ENCODE results near the gene ATOH8. TPM values are rescaled to one million over a fixed set of nuclear protein-coding genes. Genes with fewer than 3 reads are reported as not detected.
"Not testable (repeated sequence)": the region's sequence is repeated elsewhere in the genome, so short reads cannot be mapped to it uniquely, and the experiment has no call there.

The ATOH8 gene
- total RNA-seq, 4 donors from 2014 or later: 13.2 to 83.0 (median 45.3) TPM

DNA sequence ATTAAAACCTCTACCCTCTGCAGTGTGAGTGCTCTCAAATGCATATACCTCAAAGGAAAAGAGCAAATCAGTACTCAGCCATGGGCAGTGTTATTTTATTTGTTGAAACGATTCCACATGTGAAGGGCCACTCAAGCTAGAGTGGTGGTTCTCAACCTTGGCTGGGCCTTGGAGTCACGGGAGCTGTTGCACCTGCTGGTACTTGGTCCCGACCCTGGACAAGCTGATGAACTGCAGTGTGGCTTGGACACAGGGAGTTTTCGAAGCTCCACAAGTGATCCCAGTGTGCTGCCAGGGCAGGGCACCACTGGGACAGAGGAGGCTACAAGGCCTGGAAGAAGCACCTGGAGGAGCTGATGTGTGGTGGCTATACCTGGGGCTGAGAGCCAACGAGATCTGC is 40.0 kb upstream of the ATOH8 start:
- Histone ChIP-seq H3K36me3 (no peaks in the 10 kb centered on the region), H3K4me1 (peaks cover 0 to 5% of the 10 kb centered on the region in 2 donors), H3K4me3 (no peak overlapping the region), H3K27me3 (no peaks in the 10 kb centered on the region), H3K27ac (peak overlapping the region in 1 of 2 donors; percentile 29), H3K9me3 (no peaks in the 10 kb centered on the region)
- DNase-seq: no peak
- TF ChIP-seq POLR2A (IDR thresholded peaks at IDR 0.05): no peak
- TF ChIP-seq, protein P1, sequence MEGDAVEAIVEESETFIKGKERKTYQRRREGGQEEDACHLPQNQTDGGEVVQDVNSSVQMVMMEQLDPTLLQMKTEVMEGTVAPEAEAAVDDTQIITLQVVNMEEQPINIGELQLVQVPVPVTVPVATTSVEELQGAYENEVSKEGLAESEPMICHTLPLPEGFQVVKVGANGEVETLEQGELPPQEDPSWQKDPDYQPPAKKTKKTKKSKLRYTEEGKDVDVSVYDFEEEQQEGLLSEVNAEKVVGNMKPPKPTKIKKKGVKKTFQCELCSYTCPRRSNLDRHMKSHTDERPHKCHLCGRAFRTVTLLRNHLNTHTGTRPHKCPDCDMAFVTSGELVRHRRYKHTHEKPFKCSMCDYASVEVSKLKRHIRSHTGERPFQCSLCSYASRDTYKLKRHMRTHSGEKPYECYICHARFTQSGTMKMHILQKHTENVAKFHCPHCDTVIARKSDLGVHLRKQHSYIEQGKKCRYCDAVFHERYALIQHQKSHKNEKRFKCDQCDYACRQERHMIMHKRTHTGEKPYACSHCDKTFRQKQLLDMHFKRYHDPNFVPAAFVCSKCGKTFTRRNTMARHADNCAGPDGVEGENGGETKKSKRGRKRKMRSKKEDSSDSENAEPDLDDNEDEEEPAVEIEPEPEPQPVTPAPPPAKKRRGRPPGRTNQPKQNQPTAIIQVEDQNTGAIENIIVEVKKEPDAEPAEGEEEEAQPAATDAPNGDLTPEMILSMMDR (IDR thresholded peaks at IDR 0.05): no peak
- intact Hi-C loops (cut with DNase I; ENCODE audit: low total_unique reads): no loop called here

DNA sequence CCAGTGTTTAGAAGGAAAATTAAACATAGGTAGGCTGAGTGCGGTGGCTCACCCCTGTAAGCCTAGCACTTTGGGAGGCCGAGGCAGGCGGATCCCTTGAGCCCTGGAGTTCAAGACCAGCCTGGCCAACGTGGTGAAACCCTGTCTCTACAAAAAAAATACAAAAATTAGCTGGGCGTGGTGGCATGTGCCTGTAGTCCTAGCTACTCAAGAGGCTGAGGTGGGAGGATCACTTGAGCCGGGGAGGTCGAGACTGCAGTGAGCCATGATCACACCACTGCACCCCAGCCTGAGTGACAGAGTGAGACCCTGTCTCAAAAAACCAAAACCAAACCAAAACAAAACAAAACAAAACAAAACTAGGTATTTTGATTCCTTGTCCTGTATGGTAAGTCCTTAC is 39.4 kb upstream of the ATOH8 start:
- intact Hi-C loops (cut with DNase I; ENCODE audit: low total_unique reads); DNase-seq; H3K4me1 ChIP-seq; H3K36me3 ChIP-seq; H3K27ac ChIP-seq; H3K4me3 ChIP-seq; H3K27me3 ChIP-seq; H3K9me3 ChIP-seq: not testable (repeated sequence)

DNA sequence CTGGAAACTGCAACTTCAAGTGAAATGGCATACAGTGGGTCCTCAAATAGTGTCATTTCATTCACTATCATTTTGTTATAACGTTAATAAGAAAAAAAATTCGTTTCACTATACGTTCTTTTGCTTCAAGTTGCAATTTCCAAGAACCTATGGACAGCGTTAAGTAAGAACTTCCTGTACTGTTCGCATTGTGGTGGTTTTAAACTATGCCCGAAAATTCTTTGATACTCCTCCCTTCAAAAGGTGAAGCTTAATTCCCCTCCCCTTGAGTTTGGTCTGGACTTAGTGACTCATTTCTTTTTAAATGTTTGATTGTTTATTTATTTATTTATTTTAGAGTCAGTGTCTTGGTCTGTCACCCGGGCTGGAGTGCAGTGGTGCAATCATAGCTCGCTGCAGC is 39.0 kb upstream of the ATOH8 start:
- intact Hi-C loops (cut with DNase I; ENCODE audit: low total_unique reads): no loop called here
- Histone ChIP-seq H3K27me3 (no peaks in the 10 kb centered on the region), H3K4me1 (peaks cover 0 to 5% of the 10 kb centered on the region in 2 donors), H3K36me3 (no peaks in the 10 kb centered on the region), H3K4me3 (no peak overlapping the region), H3K9me3 (no peaks in the 10 kb centered on the region), H3K27ac (no peak overlapping the region)
- DNase-seq: no peak
- TF ChIP-seq, protein P1 (IDR thresholded peaks at IDR 0.05): no peak
- TF ChIP-seq POLR2A (IDR thresholded peaks at IDR 0.05): no peak

DNA sequence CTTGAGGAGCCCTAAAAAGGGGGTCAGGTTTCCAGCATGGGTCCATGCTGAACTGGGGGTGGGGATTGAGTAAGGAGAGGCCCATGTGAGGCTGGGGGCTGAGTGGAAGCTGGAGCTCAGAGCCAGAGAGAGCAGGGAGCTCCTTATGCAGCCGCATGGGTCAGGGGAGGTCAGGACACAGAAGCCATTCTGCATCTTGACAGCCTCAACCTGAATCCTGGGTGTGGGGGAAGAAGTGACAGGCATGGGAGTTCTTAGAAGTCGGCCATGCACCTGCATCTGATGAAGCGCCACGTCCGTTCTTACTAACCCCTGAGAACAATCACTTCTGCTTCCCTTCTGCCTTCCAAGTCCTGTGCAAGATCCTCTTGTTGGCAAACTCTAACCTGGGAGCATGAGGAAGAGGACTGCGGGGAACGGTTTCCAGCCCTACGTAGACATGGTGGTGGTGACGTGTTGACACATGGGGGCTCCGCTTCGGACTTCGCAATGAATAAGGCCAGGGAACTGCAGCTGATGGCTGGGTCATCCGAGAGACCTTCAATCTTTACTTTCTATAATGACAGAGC is 37.4 kb upstream of the ATOH8 start:
- no peak for DNase-seq
- no peaks in the 10 kb centered on the region for H3K36me3 ChIP-seq
- no peak overlapping the region for H3K27ac ChIP-seq
- TF ChIP-seq POLR2A (IDR thresholded peaks at IDR 0.05): no peak
- TF ChIP-seq, protein P1 (IDR thresholded peaks at IDR 0.05): no peak
- no peaks in the 10 kb centered on the region for H3K9me3 ChIP-seq
- intact Hi-C loops (cut with DNase I; ENCODE audit: low total_unique reads): no loop called here
- H3K4me3 ChIP-seq: no peak overlapping the region
- H3K4me1 ChIP-seq: no peaks in the 10 kb centered on the region
- no peaks in the 10 kb centered on the region for H3K27me3 ChIP-seq

DNA sequence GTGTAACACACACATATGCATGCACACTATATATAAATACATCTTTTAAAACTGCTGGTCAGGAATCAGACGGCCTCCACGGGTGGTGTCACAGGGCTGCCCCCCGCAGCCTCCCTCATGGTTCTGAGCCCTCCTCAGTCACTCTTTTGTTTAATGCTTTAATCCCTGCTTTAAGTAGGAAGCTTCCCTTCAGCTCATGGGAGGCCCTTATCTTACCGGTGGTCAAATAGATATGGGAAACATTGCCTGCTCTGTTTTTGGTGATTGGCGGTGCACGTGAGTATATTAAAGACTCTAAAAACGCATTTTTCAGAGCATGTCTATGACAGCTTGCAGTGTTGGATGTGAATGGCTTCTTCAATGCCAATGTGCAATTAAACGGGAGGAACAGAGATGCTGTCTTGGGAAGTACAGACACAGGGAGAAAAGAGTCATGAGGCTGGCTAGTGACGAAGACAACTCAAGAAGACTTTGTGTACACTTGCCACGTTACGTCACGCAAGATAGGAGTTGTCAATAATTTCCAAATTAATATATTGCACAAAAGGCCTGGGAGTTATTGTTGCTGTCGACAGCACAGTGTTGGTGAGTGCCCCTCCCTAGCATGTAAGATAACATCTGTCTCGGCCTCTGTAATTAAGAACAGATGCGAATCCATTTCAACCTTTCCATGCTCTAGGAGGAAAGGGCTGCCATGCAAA is 36.3 kb upstream of the ATOH8 start:
- Histone ChIP-seq H3K4me1 (no peaks in the 10 kb centered on the region), H3K9me3 (no peaks in the 10 kb centered on the region), H3K4me3 (no peak overlapping the region), H3K27me3 (no peaks in the 10 kb centered on the region), H3K36me3 (no peaks in the 10 kb centered on the region), H3K27ac (no peak overlapping the region)
- DNase-seq: no peak
- TF ChIP-seq, protein P1 (IDR thresholded peaks at IDR 0.05): no peak
- no peak for TF ChIP-seq POLR2A (IDR thresholded peaks at IDR 0.05)
- intact Hi-C loops (cut with DNase I; ENCODE audit: low total_unique reads): no loop called here

All from uterus (tissue), 4 donors.